Activated naive CD4-positive, alpha-beta T cell (primary cell): ENCODE results near the gene IKZF3.
"Not testable (repeated sequence)": the region's sequence is repeated elsewhere in the genome, so short reads cannot be mapped to it uniquely, and the experiment has no call there.

Experiments used
- DNase-seq, 4 experiments: peaks; one replicate each; lab custom pipeline; 2025; lab: John Stamatoyannopoulos, UW

IKZF3 gene

DNA sequence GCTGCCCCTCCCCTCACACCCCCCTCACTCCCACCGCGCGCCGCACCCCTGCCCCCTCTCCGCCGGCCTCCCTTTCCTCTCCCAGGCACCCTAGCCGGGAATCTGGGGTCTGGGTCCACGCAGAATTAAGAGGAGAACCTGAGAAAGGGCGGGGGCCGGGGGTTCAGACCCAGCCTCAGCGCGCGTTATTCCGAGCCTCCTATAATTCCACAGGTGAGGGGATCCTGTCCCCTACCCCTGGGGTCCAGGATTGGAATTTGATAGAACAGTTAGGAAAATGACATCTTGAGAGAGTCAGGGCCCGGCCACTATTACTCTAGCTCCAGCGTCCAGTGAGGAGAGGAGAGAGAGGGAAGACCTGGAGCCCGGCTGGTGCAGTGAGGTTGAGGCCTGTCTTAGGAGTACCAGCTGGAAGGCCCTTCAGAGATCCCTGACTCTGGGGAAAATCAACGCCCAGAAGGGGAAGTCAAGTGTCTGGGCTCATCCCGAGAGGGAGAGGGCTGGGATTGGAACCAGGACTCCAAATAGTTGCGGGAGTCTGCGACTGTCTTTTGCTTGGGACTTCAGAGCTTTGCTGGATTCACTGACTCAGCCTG, 109.1 kb downstream of the IKZF3 start:
- DNase-seq = no peak

DNA sequence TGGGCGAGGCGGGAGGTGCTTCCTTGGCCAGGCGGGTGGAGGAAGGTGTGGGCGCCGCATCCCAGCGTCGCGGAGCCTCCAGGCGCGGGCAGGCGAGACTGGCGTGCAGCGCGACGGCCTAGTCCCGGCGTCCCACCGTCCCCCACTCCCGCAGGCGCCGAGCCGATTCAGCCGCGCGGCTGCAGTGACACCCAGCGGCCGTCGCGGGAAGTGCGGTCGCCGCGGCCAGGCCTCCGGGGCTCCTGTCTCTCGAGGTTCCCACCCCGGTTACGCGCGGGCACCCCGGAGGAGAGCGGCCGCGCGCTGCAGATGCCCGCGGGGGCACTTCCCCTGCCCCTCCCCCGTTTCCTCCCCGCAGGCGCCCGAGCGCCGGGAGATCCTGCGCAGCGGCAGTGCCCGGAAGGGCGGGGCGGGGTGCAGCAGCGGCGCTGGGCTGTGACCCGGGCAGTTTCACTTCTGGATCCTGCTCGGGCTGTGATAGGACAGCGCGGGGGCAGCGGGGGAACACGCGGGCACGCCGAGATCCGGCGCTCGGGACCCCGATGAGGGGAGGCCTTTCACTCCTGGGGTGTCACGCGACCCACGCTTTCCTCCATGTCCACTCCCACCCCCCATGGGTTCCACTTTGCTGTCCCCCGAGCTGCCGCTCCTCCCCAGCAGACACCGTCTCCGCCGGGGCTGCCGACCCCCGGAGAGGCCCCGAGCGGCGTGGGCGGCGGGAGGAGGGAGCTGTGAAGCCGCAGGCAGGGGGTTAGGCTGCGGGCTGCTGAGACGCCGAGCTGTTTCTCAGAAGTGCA, 109.8 kb downstream of the IKZF3 start:
- peak; percentile 74 to 97 (median 86) for DNase-seq

DNA sequence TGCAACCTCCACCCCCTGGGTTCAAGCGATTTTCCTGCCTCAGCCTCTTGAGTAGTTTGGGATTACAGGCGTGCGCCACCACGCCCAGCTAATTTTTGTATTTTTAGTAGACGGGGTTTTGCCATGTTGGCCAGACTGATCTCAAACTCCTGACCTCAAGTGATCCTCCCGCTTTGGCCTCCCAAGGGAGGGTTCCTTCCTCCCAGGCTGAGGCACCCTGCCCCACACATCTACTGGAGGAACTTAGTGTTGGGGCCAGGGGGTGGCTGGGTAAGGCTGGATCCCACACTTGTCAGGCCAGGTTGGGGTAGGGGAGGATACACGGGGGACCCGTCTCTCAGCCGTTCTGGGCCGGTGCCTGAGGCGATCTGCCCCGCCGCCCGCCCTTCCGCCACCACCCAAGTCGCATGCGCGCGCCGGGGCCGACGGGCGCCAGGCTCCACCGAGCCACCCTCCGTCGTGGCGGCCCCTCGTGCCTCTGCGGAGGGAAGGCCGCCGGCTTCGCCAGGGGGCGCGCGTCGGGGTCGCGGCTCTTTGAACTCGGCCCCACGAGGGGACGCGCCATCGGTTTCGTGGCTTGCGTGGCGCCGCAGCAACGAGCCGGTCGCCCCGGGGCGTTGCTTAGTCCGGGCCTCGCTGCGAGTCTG, 110.5 kb downstream of the IKZF3 start:
- DNase-seq = peak; percentile 64 to 73 (median 69)

DNA sequence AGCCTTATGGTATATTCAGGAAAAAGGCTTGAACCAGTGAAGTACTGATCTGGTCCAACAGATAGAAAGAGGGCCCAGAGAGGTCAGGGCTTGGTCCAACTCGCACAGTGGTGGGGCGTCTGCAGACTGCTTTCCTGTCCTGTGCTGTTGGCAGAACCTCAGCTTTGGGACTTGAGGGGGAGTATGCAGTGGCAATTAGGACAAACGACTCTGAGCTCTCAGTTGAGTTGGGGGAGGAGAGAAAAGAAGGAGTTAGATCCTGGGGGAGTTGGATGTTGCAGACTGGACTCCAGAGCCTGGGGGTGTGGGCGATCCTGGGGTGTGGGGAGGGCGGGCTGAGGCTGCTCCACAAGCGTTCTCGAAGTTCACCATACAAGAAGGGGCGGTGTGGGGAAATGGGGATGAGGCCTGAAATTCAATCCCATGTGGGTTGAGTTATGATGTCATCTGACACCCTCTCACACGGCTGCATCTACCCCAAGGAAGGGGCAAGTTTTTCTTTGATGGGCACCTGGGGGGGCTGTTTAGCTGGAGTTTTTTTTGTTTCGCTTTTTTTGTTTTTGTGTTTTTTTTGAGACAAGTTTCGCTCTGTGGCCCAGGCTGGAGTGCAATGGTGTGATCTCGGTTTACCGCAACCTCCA, 111.8 kb downstream of the IKZF3 start:
- DNase-seq = no peak

DNA sequence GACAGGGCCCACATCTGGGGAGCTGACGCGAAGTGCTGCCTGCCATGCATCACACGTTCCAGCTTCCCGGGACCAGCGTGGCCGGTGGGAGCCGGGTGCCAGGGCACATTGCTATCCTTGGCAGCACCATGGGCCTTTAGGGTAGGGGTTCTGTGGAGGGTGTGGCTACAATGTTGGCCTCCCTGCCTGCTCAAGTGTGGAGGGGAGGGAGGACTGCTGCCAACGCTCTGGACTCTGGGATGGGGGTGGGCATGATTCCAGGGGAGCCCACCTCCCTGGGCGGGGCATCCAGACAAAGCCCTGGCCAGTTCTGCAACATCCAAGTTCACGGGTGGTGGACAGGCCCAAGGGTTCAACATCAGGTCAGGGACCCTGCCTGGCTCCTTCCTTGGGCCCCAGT, 112.5 kb downstream of the IKZF3 start:
- no peak for DNase-seq

DNA sequence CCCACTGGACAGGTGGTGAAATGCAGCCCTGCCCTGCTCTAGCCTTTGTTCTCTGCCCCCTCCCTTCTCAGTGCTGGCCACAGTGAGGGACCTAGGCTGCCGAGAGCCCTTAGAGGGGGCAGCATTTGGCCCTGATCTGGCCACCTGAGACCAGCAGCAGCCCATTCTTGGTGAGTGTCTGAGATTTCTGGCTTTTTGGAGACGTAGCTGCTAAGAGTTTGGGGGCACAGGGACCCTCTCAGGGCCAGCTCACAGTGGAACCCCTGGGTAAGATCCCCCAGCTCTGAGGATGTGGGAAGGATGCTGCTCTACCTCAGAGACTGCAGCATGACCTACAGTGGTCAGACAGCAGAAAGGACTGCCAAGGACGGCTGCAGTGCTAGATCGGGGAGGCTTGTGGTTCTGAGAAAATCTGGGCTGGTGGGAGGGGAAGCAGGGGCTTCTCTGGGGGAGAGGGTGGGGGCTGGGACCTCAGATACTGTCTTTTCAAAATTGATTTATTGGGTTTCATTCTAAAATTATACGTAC, 113.0 kb downstream of the IKZF3 start:
- DNase-seq = no peak

DNA sequence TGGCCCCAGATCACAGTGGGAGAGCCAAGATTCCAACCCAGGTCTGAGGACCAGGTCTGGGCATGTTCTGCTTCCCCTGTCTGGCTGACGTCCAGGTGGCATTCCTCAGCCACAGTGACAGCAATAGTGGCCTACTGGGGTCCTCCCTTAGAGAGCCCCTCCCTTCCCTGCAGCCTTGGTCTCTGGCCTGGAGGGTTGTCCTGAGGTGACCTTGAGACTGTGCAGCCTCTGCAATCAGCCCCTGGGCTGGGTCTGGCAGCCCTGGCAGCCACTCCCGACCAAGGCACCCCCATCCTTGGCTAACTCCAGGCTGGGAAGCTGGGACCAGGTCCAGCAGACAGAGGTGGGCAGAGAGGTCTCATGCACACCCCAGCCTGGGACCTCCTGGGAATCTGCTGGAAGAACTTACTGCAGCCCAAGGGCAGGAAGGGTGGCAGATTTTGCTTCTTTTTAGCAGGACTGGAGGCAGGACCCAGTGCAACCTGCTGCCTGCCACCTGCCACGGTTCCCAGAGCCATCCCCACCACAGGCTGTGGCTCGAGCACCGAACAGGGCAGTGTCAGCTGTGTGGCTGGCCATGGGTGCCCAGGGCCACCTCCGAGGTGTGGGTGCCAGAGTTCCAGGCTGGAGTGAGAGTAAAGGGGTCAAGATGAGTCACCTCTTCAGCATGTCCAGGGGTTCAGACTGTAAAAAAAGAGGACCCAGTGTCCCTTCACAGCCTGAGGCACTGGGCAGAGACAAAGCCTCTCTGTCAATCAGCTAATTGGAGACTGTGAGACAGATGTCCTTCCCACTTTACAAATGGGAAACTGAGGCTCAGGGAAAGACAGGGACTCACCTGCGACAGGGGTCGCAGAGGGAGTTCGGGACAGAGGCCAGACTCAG, 113.7 kb downstream of the IKZF3 start:
- DNase-seq = no peak

DNA sequence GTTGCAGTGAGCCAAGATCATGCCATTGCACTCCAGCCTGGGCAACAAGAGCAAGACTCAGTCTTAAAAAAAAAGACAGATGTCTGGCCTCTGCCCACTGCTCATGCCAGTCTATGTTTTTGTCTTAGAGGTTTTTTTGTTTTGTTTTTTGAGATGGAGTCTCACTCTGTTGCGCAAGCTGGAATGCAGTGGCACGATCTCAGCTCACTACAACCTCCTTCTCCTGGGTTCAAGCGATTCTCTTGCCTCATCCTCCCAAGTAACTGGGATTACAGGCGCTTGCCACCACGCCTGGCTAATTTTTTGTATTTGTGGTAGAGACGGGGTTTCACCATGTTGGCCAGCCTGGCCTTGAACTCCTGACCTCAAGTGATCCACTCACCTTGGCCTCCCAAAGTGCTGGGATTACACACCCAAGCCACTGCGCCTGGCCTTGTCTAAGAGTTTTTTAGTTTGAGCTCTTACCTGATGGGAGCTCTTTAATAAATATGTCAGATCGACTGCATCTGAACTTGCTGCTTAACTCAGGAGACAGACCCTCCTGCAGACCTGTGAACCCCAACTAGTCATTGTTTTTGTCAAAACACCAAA, 115.6 kb downstream of the IKZF3 start:
- DNase-seq = not testable (repeated sequence)

DNA sequence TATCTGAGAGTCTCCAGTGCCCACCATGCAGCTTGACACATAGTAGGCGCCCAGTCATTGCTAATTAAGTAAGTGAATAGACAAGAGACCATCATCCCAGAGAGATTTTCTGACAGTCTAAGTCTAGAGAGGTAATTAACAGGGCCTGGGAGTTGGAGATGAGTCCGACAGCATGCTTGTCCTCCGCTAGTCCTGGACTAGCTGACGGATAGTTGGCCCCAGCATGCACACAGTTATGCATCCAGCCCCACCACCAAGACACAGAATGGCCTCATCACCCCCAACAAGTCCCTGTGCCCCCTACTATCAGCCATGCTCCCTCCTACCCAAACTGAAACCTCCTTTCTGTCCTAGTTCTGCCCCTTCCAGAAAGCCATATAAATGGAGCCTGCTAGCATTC, 116.4 kb downstream of the IKZF3 start:
- DNase-seq = no peak

DNA sequence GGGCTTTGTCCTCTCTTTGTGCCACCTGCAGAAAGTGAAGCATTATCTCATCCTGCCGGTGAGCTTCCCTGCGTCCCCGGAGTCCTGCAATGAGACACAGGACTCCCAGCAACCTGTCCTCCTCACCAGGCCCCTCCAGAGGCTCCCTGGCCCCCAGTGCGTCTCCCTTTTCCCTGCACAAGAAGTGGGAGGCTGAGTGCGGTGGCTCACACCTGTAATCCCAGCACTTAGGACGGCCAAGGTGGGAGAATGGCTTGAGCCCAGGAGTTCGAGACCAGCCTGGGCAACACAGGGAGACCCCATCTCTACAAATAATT, 118.0 kb downstream of the IKZF3 start:
- no peak for DNase-seq

DNA sequence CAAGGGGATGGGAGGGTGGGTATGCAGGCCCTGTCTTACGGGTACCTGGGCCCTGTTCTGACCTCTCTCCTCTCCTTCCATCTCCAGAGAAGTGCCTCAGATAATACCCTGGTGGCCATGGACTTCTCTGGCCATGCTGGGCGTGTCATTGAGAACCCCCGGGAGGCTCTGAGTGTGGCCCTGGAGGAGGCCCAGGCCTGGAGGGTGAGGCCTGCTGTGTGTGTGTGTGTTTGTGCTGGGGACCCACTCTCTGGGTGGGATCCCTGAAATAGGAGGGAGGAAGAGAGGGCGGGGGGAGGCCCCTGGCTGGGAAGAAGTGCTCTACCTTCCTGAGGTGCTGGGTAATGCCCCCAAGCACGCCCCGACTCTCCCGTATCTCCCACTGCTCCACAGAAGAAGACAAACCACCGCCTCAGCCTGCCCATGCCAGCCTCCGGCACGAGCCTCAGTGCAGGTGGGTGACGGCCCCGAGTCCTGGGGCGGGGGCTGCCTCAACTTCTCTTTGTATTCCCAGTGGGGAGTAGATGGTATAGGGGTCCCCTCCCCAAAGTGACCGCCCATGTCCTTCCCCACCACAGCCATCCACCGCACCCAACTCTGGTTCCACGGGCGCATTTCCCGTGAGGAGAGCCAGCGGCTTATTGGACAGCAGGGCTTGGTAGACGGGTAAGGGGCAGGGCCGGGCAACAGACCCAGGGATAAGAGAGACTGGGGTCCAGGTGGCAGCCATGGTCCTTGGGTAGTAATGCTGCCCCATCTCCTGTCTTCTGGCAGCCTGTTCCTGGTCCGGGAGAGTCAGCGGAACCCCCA, 118.6 kb downstream of the IKZF3 start:
- DNase-seq = no peak

DNA sequence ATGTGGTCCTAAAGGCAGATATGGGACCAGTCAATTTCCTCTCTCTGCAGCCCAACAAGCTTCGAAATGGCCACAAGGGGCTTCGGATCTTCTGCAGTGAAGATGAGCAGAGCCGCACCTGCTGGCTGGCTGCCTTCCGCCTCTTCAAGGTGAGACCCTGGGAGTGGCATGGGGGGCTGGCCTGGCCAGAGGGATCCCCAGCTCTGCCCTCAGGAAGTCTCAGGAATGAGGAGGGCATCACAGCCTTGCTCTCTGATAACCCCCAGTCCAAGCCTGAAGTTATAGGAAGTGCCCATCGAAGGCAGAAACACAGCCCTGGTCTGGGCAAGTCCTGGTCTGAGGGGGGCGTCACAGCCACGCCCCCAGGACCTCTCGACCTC, 119.3 kb downstream of the IKZF3 start:
- no peak for DNase-seq

DNA sequence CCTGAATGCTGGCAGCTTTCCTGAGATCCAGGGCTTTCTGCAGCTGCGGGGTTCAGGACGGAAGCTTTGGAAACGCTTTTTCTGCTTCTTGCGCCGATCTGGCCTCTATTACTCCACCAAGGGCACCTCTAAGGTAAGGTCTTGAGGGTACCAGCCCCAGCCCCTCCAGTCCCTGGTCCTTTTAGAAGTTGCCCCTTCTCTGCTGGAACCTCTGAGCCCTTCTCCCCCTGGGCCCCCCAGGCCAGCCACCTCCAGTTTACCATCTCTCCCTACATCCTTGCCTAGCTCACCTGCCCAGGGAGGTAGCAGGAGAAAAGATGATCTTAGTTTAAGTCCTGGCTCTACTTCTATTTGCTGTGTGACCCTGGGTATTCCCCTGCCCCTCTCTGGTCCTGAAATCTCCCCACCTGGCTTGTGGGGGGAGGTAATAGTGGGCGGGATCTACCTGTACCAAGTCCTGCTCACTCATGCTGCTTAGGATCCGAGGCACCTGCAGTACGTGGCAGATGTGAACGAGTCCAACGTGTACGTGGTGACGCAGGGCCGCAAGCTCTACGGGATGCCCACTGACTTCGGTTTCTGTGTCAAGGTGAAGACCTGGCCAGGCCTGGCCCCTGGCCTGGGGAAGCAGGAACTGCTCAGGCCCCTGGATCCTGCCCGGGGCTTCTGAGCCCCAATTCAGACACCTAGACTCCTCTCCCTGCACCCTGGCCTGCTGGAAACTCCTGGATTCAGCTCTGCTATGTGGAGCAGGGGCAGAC, 119.9 kb downstream of the IKZF3 start:
- DNase-seq = no peak

DNA sequence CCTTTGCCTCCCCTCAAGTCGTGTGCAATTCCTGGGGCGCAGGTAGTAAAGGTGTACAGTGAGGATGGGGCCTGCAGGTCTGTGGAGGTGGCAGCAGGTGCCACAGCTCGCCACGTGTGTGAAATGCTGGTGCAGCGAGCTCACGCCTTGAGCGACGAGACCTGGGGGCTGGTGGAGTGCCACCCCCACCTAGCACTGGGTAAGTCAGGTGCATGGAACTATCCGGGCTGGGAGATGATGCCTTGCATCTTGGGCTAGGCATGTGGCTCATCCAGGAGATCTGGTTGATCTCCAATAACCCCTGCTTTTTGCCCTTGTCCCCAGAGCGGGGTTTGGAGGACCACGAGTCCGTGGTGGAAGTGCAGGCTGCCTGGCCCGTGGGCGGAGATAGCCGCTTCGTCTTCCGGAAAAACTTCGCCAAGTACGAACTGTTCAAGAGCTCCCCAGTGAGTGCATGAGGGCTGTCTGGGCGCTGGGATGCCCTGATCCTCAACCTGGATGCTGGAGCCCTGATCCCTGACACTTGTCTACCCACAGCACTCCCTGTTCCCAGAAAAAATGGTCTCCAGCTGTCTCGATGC, 121.2 kb downstream of the IKZF3 start:
- no peak for DNase-seq

DNA sequence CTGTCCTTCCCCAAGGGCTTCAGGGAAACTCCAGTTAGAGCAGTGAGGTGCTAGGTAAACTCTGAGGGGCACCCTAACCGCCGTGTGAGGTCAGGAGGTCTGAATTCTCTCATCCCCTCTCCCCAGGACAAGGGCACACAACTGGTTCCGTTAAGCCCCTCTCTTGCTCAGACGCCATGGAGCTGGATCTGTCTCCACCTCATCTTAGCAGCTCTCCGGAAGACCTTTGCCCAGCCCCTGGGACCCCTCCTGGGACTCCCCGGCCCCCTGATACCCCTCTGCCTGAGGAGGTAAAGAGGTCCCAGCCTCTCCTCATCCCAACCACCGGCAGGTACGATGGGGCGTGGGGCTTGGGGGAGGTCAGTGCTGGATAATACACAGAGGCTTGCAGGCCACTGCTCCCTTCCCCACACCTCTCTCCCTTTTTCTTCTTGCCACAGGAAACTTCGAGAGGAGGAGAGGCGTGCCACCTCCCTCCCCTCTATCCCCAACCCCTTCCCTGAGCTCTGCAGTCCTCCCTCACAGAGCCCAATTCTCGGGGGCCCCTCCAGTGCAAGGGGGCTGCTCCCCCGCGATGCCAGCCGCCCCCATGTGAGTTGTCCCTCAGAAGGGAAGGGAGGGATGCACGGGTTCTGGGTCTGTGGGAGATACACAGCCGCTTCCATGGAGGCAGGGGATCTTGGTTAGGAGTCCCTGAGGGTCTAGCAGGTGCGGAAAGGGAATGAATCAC, 121.8 kb downstream of the IKZF3 start:
- DNase-seq = no peak

DNA sequence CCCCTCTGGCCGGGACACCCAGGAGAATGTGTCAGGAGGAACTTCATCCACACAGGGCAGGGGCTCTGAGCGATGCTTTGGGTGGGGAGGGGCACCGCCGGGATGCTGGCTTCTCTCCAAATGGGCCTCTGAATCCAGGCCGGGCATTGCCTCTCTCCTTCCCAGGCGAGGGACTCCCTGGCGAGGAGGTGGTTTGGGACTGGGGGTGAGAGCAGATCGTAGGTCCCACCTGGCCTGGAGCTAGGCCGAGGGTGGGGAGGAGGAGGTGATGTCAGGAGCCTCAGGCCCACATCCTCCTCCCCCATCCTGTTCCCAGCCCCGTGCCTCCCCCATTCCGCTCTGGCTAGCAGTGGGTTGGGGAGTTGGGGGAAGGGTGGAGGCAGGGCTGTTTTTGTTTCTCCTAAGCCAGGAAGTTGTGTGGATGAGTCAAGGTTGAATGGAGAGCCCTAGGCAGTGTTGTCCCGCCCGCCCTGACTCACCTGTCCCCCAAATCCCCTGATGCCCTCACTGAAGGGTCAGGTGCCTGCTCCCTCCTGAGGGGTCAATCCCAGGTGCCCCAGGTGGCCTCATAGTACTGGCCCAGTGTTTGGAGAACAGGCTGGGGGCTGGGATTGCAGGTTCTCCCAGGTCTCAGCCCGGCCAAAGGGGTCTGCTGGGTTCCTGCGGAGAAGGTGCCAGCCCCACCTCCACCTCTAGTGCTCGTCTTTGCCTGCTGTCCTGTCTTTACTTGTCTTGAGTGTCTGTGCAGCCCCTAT, 123.6 kb downstream of the IKZF3 start:
- no peak for DNase-seq

DNA sequence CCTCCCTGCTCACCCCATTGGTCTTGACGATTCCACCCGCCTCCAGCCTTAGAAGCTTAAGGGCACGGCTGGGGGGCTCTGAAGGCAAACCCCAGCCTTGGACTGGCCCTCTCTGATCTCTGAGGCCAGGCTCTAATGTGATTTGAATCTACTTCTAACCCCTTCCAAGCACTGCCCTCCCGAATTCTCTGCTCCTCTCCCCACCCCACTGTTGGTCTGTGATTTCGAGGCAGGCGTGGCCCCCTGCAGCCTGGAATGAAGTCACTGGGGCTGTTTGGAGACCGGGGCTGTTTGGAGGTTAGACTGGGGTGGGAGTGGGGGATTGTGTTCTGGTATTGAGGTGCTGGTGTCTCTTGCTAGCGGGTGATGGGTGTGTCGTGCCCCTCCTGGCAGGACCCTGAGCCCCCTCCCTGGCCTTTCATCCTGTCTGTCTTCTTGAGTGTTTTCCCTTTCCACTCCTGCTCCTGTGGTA, 124.2 kb downstream of the IKZF3 start:
- DNase-seq = no peak
